ENCODE data around the gene RAB31.

- TF ChIP-seq CTCF (IDR thresholded peaks at IDR 0.05), result no peak
- no peak for TF ChIP-seq POLR2A (IDR thresholded peaks at IDR 0.05)
- TF ChIP-seq POLR2AphosphoS5 (IDR thresholded peaks at IDR 0.05), result no peak
These were observed 64.0 kb downstream of the RAB31 start for GRCh38 chr18:9771977-9772660.

Data from breast epithelium (tissue), 3 donors.